C1 segment of cervical spinal cord (tissue), 14 donors: ENCODE measurements around the gene VSTM2L.

Experiments used
- DNase-seq, 14 donors: peaks; one replicate each; lab custom pipeline; 2025; lab: John Stamatoyannopoulos, UW

The VSTM2L gene

DNA sequence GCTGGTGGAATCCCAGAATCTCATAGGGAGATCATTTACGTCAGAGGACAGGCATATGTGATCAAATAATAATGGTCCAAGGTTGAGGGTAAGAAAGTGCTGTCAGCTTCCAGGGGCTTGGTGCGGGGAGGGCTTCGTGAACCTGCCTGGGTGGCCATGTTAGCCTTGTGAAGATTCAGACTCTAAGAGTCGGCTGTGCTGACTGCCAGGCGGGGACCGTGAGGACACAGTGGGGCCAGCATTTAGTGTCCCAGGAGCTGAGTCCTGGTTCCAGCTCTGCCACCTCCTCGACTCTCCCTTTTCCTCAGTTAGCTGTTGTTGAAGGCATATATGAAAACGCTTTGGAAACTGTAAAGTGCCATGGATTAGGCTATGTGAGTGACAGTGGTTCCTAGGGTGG, 33.5 kb downstream of the VSTM2L start:
- no peak for DNase-seq

DNA sequence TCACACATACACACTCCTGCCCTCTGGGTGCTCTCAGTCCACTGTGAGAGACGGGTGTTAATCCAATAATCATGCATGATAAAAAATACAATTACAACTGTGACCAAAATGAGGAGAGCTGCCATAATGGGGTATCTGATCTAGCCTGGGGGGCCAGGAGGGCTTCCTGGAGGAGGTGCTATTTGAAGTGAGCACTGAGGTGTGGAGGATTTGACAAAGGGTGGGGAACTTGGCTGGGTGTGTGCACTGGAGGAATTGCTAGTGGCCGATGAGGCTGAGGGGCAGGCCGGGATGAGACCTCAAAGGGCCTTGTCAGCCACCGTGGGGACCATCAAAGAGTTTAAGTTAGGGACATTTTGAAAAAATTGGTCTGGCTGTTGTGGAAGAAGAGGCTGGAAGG, 34.8 kb downstream of the VSTM2L start:
- no peak for DNase-seq

DNA sequence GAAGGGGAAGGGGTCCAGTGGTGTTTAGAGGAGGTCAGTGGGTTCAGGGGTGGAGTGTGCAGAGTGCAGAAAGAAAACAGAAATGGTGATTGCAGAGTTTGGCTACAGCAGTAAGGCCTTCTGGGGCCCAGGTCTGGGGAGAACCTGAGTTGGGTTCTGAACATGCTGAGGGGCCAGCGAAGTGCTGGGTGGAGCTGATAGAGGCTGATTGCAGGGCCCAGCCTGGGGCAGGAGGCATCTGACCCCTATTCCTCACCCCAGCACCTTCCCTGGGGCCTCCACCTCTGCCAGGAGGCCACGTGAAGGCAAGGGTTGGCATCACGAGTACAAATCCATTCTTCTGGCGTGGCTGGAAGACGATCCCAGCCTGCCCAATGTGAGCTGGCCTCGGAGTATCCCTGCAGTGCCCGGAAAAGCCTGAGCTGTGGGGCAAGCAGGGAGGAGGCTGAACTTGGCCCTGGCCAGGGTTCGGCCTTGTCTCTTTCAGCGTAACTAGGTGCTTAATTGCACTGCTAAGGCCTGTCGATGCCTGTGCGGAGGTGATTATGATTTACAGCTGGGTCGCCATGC, 35.3 kb downstream of the VSTM2L start:
- DNase-seq: no peak

DNA sequence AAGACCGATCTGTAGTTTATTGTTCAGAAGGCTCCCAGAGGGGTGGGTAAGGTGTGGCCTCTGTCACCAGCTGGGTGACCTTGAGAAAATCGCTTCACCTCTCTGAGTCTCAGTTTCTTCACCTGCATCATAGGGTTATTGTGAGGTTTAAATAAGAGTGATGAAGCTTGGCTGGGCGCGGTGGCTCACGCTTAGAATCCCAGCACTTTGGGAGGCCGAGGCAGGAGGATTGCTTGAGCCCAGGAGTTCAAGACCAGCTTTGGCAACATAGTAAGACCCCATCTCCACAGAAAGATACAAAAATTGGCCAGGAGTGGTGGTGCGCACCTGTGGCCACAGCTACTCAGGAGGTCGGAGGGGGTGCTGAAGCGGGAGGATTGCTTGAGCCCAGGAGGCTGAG, 36.0 kb downstream of the VSTM2L start:
- no peak for DNase-seq

DNA sequence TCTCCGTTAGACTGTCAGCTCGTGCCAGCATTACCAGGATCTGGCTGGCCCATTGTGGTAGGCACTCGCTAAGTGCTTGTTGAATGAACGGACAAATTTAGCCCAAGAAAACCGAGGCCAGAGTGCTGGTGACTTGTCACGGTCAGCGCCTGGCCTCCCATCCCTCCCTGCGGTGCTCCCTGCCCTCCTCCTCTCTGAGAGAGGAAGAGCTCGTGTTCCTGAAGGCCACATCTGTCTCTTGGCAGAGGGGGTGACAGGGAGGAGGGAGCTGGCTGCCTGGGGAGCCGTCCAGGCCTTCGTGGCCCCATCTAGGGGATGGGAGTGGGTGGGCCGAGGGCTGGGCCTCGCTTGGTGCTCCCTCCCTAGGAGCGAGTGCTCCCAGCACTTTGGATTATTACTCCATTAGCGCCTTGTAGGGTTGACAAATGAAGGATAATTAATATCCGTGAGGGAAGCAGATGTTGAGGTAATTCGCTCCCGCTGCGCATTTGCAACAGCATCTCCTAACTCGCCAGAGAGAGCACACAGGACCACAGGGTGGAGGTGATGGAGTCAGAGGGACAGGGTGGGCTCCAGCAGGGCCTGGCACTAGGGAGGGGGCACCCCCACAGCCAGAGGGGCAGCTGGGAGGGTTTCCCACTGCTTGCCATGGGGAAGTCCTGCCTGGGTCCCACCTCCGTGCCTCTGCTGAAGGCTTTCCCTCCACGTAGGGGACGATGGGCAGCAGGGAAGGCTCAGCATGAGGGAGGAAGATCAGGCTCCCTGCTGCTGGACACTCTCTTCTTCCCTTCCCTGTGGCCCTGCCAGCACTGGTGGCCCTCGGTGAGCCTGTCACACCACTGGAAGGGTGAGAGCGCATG, 37.0 kb downstream of the VSTM2L start:
- DNase-seq: no peak

DNA sequence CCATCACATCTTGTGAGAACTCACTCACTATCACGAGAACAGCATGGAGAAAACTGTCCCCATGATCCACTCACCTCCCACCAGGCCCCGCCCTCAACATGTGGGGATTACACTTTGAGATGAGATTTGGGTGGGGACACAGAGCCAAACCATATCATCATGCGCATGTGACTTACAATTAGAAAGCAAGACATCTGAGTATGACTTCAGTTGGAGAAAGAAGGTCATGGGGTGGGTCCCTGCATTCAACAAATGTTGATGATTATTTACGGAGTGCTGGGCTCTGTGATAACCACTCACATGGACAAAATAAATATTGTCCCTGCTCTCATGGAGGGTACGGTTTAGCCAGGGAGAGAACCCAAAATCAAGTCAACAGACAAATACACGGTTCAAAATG, 37.9 kb downstream of the VSTM2L start:
- no peak for DNase-seq

DNA sequence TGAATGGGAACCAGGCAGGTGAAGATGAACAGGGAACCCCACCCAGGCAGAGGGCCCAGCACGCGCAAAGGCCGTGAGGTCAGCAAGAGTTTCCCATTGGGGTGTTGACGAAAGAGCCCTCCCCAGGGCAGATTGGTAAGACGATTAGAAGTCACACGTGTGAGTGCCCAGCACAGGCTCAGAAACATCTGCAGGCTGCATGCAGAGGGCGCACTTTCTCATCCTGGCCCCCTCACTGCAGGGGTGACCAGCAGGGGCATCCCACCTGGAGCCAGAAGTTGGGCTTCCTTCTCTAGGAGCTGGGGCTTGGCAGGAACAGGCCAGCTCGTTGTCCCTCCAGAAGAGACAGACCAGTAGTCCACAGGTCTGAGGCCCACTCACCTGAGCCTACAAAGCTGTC, 38.4 kb downstream of the VSTM2L start:
- no peak for DNase-seq

DNA sequence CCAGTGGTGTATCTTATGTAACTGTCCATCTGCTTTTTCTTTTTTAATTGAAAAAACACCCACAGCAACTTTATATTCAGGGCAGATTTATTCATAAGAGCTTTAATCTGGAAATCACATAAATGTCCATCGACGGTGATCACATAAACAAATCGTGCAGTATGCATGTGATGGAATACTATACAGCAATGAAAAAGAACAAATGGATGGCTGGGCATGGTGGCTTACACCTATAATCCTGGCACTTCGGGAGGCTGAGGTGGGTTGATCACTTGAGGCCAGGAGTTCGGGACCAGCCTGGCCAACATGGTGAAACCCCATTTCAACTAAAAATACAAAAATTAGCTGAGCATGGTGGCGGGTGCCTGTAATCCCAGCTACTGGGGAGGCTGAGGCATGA, 39.1 kb downstream of the VSTM2L start:
- DNase-seq: no peak

DNA sequence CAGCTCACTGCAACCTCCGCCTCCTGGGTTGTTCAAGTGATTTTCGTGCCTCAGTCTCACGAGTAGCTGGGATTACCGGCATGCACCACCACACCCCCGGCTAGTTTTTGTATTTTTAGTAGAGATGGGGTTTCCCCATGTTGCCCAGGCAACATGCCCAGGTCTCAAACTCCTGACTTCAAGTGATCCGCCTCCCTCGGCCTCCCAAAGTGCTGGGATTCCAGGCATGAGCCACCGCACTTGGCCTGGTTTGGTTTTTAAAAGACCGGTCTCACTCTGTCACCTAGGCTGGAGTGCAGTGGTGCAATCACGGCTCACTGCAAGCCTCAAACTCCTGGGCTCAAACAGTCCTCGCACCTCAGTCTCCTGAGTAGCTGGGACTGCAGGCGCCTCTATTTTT, 40.1 kb downstream of the VSTM2L start:
- no peak for DNase-seq

DNA sequence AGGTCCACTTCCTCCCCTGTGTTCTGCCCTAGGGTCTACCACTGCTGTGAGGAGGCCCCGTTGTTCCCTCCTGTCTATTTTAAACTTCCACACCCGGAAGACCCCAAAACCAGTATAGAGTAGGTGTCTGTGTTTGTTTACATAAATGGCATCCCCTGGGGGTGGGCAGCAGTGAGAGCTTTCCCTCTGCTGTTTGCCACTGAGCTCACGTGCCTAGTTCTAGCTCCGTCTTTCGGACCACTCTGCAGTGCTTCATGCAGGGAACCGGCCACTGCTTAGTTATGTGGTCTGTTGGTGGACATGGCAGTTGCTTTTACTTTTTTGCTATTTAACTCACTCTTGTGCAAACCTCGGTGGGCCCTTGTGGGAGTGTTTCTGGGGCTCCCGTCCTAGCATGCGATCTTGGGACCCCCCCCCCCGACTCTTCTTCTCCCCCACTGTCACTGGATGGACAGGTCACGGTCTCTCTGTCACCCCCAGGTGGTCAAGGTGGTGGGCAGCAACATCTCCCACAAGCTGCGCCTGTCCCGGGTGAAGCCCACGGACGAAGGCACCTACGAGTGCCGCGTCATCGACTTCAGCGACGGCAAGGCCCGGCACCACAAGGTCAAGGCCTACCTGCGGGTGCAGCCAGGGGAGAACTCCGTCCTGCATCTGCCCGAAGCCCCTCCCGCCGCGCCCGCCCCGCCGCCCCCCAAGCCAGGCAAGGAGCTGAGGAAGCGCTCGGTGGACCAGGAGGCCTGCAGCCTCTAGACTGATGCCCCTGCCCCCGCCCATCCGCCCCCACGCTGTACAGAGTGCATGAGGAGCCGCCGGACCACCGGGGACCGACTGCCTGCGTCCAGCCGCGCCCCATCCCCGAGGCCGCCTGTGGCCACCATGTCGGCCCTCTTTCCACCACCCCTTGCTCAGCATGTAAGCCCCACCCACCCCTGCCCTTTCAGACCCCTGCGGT, 40.9 kb downstream of the VSTM2L start:
- DNase-seq: no peak

DNA sequence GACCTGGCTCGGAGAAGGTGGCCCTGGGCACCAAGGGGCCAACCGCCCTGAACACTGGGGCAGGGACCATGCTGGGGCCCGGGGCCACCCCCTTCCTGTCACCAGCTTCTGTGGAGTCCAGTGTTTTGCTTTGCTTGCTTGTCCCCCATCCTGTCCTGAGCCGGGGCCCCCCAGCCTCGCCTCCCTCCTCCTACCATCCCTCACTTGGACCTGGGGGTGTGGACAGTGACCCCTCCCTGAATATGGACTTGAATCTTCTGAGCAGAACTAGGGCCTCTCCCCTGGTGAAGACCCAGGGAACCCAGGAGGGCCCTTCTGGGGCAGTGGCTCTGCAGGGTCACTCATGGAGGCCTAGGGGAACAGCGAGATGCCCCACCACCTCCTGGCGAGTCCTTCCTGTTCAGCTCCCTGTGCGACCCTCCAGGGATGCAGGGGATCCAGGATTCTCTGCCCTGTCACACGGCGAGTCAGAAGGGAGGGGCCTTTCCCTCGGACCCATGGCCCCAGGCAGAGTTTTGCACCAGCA, 41.6 kb downstream of the VSTM2L start:
- DNase-seq: no peak

DNA sequence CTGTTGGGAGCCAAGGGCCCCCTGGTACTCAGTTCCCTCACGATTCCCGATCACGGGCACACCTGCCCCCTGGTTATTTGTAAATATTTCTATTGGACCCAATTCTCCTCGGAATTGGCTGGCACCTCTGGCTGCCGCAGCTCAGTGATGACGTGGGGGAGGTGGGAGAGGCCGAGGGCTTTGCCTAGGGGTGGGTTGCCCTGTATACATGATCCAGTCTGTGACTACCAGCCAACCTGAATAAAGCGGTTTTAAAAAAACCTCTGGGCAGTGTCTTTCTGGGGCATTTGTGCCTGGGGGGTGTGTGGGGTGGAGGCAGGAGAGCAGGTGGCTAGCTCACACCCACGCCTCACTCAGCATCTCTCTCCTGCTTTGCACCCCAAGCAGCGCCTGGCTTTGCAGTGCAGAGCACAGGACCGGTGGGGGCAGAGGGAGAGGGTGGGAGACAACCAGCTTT, 42.2 kb downstream of the VSTM2L start:
- no peak for DNase-seq

DNA sequence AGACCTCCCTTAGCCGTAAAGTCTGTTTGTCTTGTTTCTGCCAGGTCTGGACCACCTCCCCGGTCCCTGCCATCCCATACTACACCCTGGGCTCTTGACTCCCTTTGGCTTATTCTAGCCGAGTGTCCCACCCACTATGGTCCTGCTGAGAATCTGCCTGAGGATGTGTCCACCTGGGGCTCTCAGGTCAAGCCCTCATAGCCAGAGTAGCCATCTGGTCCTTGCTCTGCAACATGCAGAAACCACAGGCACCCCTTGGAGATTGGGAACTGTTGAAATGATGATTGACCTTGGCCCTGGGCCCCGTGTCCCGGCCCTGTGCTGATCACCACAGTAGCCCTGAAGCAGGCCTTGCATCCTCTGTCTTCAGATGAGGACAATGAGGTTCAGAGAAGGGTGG, 44.0 kb downstream of the VSTM2L start:
- DNase-seq: no peak

DNA sequence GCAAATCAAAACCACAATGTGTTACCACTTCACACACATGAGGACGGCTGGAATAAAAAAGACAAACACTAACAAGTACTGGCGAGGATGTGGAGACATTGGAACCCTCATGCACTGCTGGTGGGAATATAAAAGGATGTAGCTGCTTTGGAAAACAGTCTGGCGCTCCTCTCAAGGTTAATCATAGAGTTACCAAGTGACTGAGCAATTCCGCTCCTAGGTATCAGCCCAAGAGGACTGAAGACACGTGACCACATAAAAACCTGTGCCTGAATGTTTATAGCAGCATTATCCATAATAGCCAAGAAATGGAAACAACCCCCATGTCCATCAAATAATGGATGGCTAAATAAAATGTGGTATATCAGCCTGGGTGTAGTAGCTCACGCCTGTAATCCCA, 45.0 kb downstream of the VSTM2L start:
- no peak for DNase-seq

DNA sequence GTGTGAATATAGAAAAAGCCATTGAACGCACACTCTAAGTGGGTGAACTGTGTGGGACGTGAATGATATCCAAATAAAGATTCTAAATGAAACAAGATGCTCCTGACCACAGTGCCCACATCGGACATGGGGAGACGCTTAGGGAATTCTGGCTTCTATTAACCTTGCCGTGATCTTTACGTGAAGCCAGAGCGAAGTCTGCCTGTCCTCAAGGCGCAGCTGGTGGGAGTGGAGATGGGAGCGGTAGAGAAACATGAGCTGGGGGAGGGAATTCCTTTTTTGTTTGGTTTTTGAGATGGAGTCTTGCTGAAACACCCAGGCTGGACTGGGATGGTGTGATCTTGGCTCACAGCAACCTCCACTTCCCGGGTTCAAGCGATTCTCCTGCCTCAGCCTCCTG, 46.0 kb downstream of the VSTM2L start:
- no peak for DNase-seq

DNA sequence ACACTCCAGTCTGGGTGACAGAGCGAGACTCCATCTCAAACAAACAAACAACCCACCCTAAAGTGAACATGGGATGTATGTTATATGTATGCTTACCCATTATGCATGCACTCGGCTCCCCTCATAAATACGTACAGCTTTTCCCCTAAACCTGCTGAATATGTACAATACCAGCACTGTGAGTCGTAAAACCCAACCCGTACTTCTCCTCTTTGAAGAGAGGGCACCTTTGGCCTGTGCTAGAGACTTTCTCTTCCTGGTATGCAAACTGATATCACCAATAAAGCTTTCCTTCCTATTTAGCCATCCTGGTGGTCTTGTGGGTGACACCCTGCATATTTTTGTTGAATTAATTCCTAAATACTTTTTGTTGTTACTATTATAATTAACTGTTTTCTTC, 51.3 kb downstream of the VSTM2L start:
- DNase-seq: no peak

DNA sequence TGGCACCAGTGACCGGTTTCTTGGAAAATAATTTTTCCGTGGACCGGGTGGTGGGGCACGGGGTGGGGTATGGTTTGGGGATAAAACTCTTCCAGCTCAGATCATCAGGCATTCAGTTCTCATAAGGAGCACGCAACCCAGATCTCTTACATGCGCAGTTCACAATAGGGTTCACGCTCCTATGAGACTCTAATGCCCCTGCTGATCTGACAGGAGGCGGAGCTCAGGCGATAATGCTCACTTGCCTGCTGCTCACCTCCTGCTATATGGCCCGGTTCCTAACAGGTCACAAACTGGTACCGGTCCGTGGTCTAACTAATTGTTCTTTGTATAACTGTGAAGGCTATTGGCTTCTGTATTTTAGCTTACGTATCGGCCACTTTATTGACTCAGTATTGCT, 51.7 kb downstream of the VSTM2L start:
- DNase-seq: no peak

DNA sequence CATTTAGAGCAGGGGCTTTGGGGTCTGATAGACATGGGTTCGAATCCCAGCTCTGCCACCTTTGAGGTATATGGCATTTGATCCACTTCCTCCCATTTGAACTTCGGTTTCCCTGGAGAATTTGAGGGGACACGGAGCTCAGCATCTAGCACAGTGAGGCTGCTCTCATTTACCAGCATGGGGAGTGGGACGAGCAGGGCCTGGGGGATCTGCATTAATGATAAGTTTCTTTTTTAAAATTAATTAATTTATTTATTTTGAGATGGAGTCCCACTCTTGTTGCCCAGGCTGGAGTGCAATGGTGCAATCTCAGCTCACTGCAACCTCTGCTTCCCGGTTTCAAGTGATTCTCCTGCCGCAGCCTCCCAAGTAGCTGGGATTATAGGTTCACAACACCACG, 52.6 kb downstream of the VSTM2L start:
- no peak for DNase-seq

DNA sequence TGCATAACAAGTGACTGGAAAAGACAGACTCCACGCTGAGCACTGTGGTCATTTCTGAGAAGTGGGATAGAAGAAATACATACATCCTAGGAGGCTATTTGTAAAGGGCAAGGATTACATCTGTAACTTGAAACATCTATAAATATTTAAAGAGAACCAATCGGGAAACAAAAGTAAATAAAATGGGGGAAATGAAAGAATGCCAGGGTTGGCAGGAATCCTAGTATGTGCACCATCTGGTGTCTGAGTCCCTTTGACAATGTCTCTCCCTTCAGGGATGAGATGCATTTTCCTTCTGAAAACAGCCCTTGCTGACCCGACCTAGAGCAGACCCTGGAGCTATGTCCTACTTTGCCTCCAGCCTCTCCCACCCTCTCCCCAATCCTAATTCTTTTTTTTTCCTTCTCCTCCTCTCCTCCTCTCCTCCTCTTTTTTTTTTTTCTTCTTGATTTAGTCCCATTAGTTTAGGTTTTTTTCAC, 53.2 kb downstream of the VSTM2L start:
- no peak for DNase-seq

DNA sequence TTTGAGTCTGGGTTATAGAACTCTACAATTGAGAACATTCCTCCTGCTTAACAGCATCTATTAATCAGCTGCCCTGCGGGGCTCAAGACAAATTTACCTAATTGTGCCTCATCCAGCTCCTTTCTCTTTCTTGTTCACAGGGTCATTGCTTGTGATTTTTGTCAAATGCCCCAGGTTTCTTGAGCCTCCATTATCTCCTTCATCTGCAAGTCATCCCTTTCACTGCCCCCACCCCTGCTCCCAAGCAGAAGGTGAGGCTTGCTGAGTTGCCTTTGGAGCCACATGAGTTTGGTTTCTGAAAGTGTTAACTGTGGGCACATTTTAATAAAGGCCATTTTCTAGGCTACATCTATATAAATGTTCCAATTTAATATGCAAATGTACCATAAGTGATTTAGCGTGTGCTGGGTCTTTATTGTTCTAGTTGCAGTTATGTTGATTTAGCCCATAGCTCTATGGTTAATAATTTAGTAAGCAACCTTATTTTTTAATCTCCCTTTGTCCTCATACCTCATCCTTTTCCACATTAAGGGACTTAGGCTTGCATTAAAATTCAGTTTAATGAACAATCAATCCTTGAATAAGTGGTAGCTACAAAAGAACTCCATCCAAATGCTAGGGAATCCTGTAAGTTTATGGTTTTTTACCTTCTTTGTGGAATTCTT, 56.1 kb downstream of the VSTM2L start:
- DNase-seq: no peak

DNA sequence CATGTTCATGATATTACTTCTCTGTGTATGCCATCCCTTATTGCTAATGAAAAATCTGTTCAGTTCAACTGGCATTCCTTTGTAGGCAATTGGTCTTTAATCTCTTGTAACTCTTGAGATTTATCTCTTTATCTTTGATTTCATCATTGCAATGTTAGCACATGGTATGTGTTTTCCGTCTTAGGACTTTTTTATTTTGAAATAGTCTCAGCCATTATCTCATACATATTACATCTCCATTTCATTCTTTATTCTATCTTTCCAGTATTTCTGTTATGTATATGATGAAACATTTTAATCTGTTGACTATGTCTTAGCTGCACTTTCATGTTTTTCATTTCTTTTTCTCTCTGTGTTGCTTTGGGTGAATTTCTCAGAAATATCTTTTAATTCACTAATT, 58.1 kb downstream of the VSTM2L start:
- DNase-seq: no peak
